Measurements from ENCODE around the gene BICRA.
"Not testable (repeated sequence)": the region's sequence is repeated elsewhere in the genome, so short reads cannot be mapped to it uniquely, and the experiment has no call there.

DNA sequence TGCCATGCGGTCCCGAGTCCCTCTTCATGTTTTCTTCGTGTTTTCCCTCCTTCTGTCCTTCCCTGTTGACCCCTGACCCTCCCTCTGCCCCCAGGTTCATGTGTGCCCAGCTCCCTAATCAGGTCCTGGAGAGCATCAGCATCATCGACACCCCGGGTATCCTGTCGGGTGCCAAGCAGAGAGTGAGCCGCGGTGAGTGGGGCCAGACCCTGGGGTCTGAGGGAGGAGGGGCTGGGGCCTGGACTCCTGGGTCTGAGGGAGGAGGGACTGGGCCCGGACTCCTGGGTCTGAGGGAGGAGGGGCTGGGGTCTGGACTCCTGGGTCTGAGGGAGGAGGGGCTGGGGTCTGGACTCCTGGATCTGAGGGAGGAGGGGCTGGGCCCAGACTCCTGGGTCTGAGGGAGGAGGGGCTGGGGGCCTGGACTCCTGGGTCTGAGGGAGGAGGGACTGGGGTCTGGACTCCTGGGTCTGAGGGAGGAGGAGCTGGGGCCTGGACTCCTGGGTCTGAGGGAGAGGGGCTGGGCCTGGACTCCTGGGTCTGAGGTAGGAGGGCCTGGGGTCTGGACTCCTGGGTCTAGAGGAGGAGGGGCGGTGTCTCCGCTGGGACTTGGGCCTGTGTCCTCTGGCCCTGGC, 109.6 kb downstream of the BICRA start:
- TF ChIP-seq EZH2 (IDR thresholded peaks at IDR 0.05; ENCODE audit: borderline replicate concordance, insufficient read depth, low read depth, low read length, poor library complexity, severe bottlenecking); CTCF (IDR thresholded peaks at IDR 0.05): not testable (repeated sequence)
